GM12874 (cell line): ENCODE measurements around the gene SYMPK.

Experiments
- TF ChIP-seq, protein P1 (sequence below): IDR thresholded peaks from 2 replicates; pipeline ENCODE4 v1.5.1; 2011; ENCODE audit warnings: low read depth, mild to moderate bottlenecking, control low read depth, low read length, moderate library complexity; ENCODE audit not compliant: insufficient read depth

SYMPK gene

DNA sequence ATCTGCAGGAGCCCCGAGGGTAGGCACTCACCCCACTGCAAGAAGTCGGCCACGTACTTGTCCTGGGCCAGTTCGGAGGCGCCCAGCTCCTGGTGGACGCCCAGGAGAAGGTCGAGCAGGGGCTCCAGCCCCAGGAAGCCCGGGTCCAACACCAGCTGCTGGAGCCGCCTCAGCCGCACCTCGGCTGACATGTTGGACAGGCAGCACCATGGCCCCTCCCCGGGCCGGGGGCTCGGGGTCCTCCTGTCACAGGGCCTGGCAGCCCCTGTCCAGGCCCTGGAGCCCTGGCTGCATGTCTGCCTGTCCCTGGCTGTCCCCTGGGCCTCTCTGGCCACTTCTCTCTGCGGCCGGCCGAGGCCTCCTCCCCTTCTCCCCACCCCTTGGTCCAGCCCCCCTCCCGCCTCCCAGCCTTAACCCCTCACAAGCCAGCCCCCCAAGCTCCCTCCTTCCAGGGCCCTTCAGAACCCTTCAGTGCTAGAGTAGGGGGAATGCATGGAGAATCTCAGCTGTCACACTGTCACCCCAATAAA is 80.7 kb downstream of the SYMPK start, which contains the start of gene DMPK:
DMPK (minus strand) TSS at position 329 of the 530 bp plus-strand sequence; CDS start at position 191, 138 bp downstream.
- TF ChIP-seq, protein P1, sequence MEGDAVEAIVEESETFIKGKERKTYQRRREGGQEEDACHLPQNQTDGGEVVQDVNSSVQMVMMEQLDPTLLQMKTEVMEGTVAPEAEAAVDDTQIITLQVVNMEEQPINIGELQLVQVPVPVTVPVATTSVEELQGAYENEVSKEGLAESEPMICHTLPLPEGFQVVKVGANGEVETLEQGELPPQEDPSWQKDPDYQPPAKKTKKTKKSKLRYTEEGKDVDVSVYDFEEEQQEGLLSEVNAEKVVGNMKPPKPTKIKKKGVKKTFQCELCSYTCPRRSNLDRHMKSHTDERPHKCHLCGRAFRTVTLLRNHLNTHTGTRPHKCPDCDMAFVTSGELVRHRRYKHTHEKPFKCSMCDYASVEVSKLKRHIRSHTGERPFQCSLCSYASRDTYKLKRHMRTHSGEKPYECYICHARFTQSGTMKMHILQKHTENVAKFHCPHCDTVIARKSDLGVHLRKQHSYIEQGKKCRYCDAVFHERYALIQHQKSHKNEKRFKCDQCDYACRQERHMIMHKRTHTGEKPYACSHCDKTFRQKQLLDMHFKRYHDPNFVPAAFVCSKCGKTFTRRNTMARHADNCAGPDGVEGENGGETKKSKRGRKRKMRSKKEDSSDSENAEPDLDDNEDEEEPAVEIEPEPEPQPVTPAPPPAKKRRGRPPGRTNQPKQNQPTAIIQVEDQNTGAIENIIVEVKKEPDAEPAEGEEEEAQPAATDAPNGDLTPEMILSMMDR = no peak

DNA sequence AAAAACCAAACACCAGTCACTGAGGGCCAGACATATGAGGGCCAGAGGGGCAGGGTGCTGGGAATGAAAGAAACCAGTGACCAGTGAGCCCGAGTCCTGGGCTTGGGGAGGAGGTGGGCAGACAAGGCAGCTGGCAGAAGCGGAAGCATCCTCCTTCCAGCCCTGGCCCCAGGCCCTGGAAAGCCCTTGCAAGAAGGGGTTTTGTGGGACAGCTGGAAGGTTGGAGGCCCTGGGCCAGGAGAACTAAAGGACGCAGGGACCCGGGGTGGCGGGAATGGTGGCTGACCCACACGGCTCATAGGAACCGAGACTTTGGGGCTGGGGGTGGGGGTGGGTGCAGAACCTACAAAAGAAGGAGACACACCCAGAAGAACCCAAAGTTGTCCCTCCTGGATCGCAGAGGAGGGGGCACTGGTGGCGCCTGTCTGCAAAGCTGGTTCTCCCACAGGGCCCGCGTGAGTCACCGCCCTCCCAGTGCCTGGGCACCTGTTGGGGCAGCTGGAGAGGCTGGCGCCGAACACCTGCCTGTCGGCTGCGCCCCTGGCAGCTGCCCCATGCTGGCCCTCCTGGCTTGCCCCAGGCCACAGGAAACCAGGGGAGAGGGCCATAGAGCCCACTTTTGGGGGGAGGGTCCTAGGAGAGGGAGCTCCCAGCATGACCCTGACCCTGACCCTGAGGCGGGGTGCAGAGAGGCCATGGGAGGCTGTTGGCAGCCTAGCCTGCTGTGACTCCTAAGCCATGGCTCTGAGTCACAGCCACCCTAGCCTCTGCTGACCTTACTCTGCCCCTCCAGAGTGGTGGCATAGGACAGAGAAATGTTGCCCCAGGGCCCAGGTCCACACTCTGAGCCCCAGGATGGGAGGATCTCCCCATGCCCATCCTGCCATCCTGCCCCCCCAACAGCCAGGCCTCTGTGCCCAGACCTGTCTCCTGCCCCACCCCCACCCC is 81.5 kb downstream of the SYMPK start:
- TF ChIP-seq, protein P1 = no peak

DNA sequence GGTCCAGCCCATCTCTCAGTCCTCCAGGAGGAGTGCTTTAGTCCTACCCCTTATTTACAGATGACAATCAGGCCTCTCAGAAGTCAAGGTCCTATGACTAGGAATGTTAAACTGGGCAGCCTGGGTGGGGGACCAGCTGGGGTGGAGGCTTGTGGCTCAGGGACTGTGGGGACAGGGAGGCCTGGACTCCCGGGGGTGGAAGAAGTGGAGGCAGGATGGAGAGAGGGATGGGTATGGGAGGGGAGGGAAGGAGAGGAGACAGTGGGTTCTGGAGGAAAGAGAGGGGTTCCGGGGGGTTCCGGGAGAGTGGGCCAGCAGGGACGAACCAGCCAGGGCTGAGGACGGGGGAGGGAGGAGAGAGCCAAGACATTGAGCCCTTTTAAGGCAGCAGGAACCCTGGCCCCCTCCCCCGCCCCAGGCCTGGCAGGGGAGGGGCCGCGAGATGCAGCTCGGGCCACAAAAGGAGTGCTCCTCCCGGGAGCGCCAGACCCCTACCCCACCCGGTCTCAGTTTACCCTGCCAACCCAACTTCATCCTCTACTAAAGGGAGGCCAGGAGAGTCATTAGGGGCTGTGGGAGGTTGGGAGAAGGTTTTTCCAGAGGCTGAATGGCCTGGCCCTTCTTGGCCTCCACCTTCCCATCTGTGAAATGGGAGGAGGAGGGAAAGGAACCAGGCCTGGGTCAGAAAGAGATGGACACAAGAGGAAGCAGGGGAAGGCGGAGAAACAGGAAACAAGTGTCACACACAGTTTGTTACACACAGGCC is 82.3 kb downstream of the SYMPK start:
- TF ChIP-seq, protein P1 = no peak

DNA sequence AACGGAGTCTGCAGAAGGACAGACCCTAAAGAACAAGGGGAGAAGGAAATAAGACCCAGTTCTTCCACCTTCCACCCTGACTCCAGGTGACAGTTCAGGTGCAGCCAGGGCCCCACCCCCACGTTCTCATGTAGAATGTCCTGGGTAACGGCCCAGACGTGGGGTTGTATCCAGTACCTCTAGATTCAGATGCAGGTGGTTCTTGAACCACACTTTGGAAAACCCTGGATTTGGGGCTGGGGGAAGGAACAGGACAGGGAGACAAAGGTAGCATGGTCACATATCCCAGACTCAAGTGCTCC is 82.8 kb downstream of the SYMPK start:
- TF ChIP-seq, protein P1 = no peak

DNA sequence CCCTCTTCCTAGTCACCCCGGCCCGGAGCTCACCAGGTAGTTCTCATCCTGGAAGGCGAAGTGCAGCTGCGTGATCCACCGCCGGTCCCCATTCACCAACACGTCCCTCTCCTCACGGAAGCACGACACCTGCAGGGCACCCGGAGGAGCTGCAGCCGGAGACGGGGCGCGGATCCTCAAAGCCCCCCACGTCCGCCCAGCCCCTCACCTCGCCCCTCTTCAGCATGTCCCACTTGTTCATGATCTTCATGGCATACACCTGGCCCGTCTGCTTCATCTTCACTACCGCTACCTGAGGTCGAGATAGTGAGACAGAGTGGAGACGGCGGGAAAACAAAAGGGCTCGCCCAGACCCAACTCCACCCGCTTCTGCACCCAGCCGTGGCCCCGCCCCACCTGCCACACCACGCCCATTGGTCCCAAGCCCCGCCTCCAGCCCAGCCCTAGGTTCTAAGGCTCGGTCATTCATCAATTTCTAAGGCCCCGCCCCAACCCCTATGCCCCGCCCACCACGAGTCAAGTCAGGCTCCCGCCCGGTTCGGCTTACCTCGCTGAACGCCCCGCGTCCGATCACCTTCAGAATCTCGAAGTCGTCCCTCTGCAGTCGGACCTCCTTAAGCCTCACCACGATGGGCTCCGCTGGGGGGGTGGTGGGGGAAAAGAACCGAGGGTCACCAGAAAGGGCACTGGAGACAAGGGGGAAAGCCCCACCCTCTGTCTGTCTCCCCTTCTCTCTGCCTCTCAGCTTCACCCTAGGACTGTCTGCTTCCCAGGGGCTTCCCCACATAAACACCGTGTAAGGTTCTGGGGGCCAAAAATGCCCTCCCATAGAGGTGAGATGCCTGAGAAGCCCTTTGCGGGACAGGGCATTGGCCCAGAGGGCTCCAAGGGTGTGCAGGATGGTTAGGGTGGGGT is 83.5 kb downstream of the SYMPK start:
- TF ChIP-seq, protein P1 = peak; percentile 90

DNA sequence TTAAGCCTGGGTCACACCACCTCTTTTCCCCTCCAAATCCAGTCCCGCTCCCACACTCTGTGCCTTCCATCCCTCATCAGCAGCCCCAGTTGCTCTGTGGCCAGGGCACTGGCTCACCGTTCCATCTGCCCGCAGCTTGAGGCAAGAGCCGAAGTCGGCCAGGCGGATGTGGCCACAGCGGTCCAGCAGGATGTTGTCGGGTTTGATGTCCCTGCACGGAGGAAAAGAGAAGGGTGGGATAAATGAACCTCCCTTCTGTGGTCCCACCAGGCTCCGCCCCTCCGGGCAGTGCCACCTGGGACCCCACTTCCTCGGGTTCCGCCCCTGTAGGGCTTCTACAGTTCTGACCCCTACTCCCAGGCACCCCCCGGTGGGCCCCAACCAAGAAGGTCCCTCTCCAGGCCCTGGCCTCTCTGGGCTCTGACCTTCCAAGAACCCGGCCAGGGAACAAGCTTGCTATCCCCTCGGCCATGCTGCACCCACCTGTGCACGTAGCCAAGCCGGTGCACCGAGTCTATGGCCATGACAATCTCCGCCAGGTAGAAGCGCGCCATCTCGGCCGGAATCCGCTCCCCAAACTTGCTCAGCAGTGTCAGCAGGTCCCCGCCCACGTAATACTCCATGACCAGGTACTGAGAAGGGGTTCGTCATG is 84.8 kb downstream of the SYMPK start:
- TF ChIP-seq, protein P1 = no peak
